Measurements from ENCODE around the gene POLDIP3.
"Not testable (repeated sequence)": the region's sequence is repeated elsewhere in the genome, so short reads cannot be mapped to it uniquely, and the experiment has no call there.

Gene POLDIP3

DNA sequence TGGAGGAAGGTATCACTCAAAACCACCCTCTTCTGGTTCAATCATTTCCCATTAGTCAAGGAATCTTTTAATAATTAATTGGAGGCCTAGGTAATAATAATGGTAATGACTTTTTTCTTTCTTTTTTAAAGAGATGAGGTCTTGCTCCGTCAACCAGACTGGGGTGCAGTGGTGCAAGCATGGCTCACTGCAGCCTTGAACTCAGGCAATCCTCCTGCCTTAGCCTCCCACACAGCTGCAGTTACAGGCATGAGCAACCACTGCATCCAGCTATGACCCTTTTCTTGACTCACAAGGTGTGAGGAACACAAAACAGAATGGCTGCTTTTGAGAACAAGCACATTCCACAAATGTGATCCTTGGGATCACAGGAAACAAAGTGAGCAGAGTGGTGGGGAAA is 3.6 kb downstream of the POLDIP3 start:
- H4K8ac ChIP-seq (ENCODE audit: low read depth, low read length) = no peak overlapping the region
- H2BK5ac ChIP-seq (ENCODE audit: low read length) = no peak overlapping the region
- no peak overlapping the region for H3K18ac ChIP-seq (ENCODE audit: low read length)
- peak overlapping the region; percentile 25 for H3K9ac ChIP-seq (ENCODE audit: low read length)
- H3K79me1 ChIP-seq (ENCODE audit: low read length) = peaks cover 16% of the 10 kb centered on the region
- no peak overlapping the region for H2BK120ac ChIP-seq (ENCODE audit: low read depth, low read length)
- no peak for DNase-seq
- H4K5ac ChIP-seq (ENCODE audit: low read length) = no peak overlapping the region
- WGBS (ENCODE audit: extremely low coverage, insufficient coverage, low lambda C conversion rate) = no CpG with 5 or more reads among the region's 1 CpG
- no peak overlapping the region for H2BK15ac ChIP-seq (replicated peaks; ENCODE audit: low read depth)
- no peaks in the 10 kb centered on the region for H3K27me3 ChIP-seq (ENCODE audit: insufficient read depth, low read length, poor library complexity)
- H3K4ac ChIP-seq (ENCODE audit: low read depth, low read length) = no peak overlapping the region
- no peaks in the 10 kb centered on the region for H3K4me1 ChIP-seq (ENCODE audit: control insufficient read depth, low read depth, low read length)
- H2AK5ac ChIP-seq (ENCODE audit: low read length) = no peak overlapping the region
- H3K27ac ChIP-seq (ENCODE audit: low read depth, low read length) = no peak overlapping the region
- H3K4me2 ChIP-seq (ENCODE audit: low read length) = no peak overlapping the region
- H3K23ac ChIP-seq (ENCODE audit: low read length) = peak overlapping the region; percentile 53
- H3K56ac ChIP-seq (ENCODE audit: low read length) = no peak overlapping the region
- peaks cover 2% of the 10 kb centered on the region for H3K36me3 ChIP-seq (ENCODE audit: control insufficient read depth, insufficient read depth, low read length)
- H3K79me2 ChIP-seq (ENCODE audit: control insufficient read depth, insufficient read depth, low read length) = peaks cover 66% of the 10 kb centered on the region
- H3K4me3 ChIP-seq (ENCODE audit: low read length) = no peak overlapping the region

DNA sequence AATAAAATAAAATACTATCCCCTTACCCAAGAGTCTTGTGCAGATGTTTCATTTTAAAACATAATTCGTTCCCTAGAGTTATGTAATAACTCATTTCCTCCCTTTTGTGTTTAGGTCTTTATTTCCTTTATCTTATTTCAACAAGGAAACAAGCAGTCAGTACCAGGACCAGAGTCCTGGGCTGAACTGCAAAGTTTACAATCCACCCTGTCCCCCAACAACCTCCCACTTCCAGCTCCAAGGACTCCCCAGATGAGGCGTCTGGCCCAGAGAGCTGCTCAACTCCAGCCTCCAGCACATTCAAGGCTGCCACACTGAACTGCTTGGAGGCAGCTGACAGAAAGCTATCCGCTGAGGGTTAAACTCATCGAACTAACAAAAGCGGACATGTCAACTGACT is 4.5 kb downstream of the POLDIP3 start:
- H2BK5ac ChIP-seq (ENCODE audit: low read length) = no peak overlapping the region
- H3K79me2 ChIP-seq (ENCODE audit: control insufficient read depth, insufficient read depth, low read length) = peaks cover 75% of the 10 kb centered on the region
- no peak overlapping the region for H3K18ac ChIP-seq (ENCODE audit: low read length)
- no peak overlapping the region for H3K23ac ChIP-seq (ENCODE audit: low read length)
- H2BK15ac ChIP-seq (replicated peaks; ENCODE audit: low read depth) = no peak overlapping the region
- no peak overlapping the region for H3K27ac ChIP-seq (ENCODE audit: low read depth, low read length)
- H3K56ac ChIP-seq (ENCODE audit: low read length) = no peak overlapping the region
- no peak overlapping the region for H2BK120ac ChIP-seq (ENCODE audit: low read depth, low read length)
- H3K27me3 ChIP-seq (ENCODE audit: insufficient read depth, low read length, poor library complexity) = no peaks in the 10 kb centered on the region
- peaks cover 2% of the 10 kb centered on the region for H3K36me3 ChIP-seq (ENCODE audit: control insufficient read depth, insufficient read depth, low read length)
- no peaks in the 10 kb centered on the region for H3K4me1 ChIP-seq (ENCODE audit: control insufficient read depth, low read depth, low read length)
- no peak for DNase-seq
- H4K8ac ChIP-seq (ENCODE audit: low read depth, low read length) = no peak overlapping the region
- no peak overlapping the region for H3K4ac ChIP-seq (ENCODE audit: low read depth, low read length)
- H3K9ac ChIP-seq (ENCODE audit: low read length) = no peak overlapping the region
- H4K5ac ChIP-seq (ENCODE audit: low read length) = no peak overlapping the region
- no peak overlapping the region for H2AK5ac ChIP-seq (ENCODE audit: low read length)
- H3K4me3 ChIP-seq (ENCODE audit: low read length) = no peak overlapping the region
- no CpG with 5 or more reads among the region's 5 CpGs for WGBS (ENCODE audit: extremely low coverage, insufficient coverage, low lambda C conversion rate)
- no peak overlapping the region for H3K4me2 ChIP-seq (ENCODE audit: low read length)
- H3K79me1 ChIP-seq (ENCODE audit: low read length) = peaks cover 19% of the 10 kb centered on the region

DNA sequence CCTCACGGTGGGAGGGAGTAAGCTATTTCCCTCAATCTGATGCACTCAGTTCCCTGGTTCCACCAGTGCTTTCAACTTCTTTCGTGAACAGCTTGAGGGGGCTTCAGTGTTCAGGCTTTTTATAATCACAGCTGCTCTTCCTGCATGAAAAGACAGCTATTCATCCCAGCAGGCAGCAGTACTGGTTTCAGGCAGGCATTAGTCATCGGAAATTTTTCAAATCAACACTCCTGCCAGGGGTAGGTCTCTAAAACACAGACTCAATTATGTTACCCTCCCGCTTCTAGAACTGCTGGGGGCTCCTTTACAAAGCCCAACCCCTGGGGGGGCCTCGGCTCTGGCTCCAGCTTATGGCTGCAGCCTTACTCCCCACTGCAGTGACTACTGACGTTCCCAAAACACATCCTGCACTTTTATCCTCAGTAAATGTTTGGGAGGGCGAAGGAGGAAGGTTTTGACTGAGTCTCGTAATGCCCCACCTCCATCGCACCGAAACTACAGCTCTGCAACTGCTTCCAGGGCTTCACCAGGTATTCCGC is 5.8 kb downstream of the POLDIP3 start:
- Histone ChIP-seq H3K4ac (ENCODE audit: low read depth, low read length) (no peak overlapping the region), H4K8ac (ENCODE audit: low read depth, low read length) (no peak overlapping the region), H3K4me3 (ENCODE audit: low read length) (no peak overlapping the region), H3K4me1 (ENCODE audit: control insufficient read depth, low read depth, low read length) (no peaks in the 10 kb centered on the region), H3K27ac (ENCODE audit: low read depth, low read length) (peak overlapping the region; percentile 39), H4K5ac (ENCODE audit: low read length) (no peak overlapping the region), H2BK15ac (replicated peaks; ENCODE audit: low read depth) (no peak overlapping the region), H3K4me2 (ENCODE audit: low read length) (no peak overlapping the region), H2BK5ac (ENCODE audit: low read length) (no peak overlapping the region), H3K79me2 (ENCODE audit: control insufficient read depth, insufficient read depth, low read length) (peaks cover 82% of the 10 kb centered on the region), H3K27me3 (ENCODE audit: insufficient read depth, low read length, poor library complexity) (no peaks in the 10 kb centered on the region), H3K18ac (ENCODE audit: low read length) (no peak overlapping the region), H3K9ac (ENCODE audit: low read length) (no peak overlapping the region), H3K56ac (ENCODE audit: low read length) (no peak overlapping the region), H2BK120ac (ENCODE audit: low read depth, low read length) (no peak overlapping the region), H3K23ac (ENCODE audit: low read length) (no peak overlapping the region), H3K79me1 (ENCODE audit: low read length) (peaks cover 23% of the 10 kb centered on the region), H2AK5ac (ENCODE audit: low read length) (no peak overlapping the region), H3K36me3 (ENCODE audit: control insufficient read depth, insufficient read depth, low read length) (peaks cover 2% of the 10 kb centered on the region)
- peak; percentile 58 for DNase-seq
- WGBS (ENCODE audit: extremely low coverage, insufficient coverage, low lambda C conversion rate) = no CpG with 5 or more reads among the region's 11 CpGs

DNA sequence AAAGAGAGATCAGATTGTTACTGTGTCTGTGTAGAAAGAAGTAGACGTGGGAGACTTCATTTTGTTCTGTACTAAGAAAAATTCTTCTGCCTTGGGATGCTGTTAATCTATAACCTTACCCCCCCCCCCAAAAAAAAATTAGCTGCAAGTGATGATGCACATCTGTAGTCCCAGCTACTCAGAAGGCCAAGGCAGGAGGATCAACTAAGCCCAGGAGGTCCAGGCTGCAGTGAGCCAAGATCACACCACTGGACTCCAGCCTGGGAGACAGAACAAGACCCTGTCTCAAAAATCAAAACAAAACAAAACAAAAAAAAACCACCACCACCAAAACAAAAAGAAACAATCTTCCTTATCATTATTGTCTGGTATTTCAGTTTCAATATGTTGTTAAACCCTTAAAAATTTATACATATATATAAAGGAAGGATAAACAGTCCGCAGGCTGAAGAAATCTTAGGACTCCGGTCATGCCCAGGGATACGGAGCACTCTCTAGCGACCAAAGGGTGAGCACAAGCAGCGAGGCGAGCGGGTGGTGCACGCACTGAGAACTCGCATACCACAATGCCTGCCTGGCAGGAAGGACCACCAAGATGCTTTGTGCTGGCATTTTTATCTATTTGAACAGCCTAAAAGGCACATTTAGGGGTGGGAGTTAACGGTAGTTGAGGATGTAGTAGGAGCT is 6.4 kb downstream of the POLDIP3 start:
- Histone ChIP-seq H2AK5ac (ENCODE audit: low read length) (no peak overlapping the region), H3K18ac (ENCODE audit: low read length) (no peak overlapping the region), H3K79me1 (ENCODE audit: low read length) (peaks cover 22% of the 10 kb centered on the region), H3K56ac (ENCODE audit: low read length) (no peak overlapping the region), H3K4me1 (ENCODE audit: control insufficient read depth, low read depth, low read length) (no peaks in the 10 kb centered on the region), H3K27ac (ENCODE audit: low read depth, low read length) (no peak overlapping the region), H3K9ac (ENCODE audit: low read length) (no peak overlapping the region), H4K5ac (ENCODE audit: low read length) (no peak overlapping the region), H3K4me3 (ENCODE audit: low read length) (no peak overlapping the region), H3K36me3 (ENCODE audit: control insufficient read depth, insufficient read depth, low read length) (peaks cover 2% of the 10 kb centered on the region), H2BK15ac (replicated peaks; ENCODE audit: low read depth) (no peak overlapping the region), H4K8ac (ENCODE audit: low read depth, low read length) (no peak overlapping the region), H3K4ac (ENCODE audit: low read depth, low read length) (no peak overlapping the region), H3K4me2 (ENCODE audit: low read length) (no peak overlapping the region), H3K27me3 (ENCODE audit: insufficient read depth, low read length, poor library complexity) (no peaks in the 10 kb centered on the region), H2BK120ac (ENCODE audit: low read depth, low read length) (no peak overlapping the region), H3K23ac (ENCODE audit: low read length) (no peak overlapping the region), H2BK5ac (ENCODE audit: low read length) (no peak overlapping the region), H3K79me2 (ENCODE audit: control insufficient read depth, insufficient read depth, low read length) (peaks cover 78% of the 10 kb centered on the region)
- no CpG with 5 or more reads among the region's 11 CpGs for WGBS (ENCODE audit: extremely low coverage, insufficient coverage, low lambda C conversion rate)
- DNase-seq = no peak

DNA sequence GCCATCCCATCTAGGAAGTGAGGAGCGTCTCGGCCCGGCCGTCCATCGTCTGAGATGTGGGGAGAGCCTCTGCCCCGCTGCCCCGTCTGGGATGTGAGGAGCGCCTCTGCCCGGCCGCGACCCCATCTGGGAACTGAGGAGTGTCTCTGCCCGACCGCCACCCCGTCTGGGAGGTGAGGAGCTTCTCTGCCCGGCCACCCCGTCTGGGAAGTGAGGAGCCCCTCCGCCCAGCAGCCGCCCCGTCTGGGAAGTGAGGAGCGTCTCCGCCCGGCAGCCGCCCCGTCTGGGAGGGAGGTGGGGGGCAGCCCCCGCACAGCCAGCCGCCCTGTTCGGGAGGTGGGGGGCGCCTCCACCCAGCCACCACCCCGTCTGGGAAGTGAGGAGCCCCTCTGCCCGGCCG is 7.0 kb downstream of the POLDIP3 start:
- not testable (repeated sequence) for H3K27ac ChIP-seq (ENCODE audit: low read depth, low read length); H2BK5ac ChIP-seq (ENCODE audit: low read length); H2BK120ac ChIP-seq (ENCODE audit: low read depth, low read length); H3K23ac ChIP-seq (ENCODE audit: low read length); H3K36me3 ChIP-seq (ENCODE audit: control insufficient read depth, insufficient read depth, low read length); H3K56ac ChIP-seq (ENCODE audit: low read length); H2BK15ac ChIP-seq (replicated peaks; ENCODE audit: low read depth); H3K4me2 ChIP-seq (ENCODE audit: low read length); H3K4me3 ChIP-seq (ENCODE audit: low read length); H3K18ac ChIP-seq (ENCODE audit: low read length); H3K4ac ChIP-seq (ENCODE audit: low read depth, low read length); H3K27me3 ChIP-seq (ENCODE audit: insufficient read depth, low read length, poor library complexity); H4K5ac ChIP-seq (ENCODE audit: low read length); H4K8ac ChIP-seq (ENCODE audit: low read depth, low read length); DNase-seq; H2AK5ac ChIP-seq (ENCODE audit: low read length); H3K4me1 ChIP-seq (ENCODE audit: control insufficient read depth, low read depth, low read length); H3K9ac ChIP-seq (ENCODE audit: low read length)
- H3K79me2 ChIP-seq (ENCODE audit: control insufficient read depth, insufficient read depth, low read length) = peaks cover 71% of the 10 kb centered on the region
- WGBS (ENCODE audit: extremely low coverage, insufficient coverage, low lambda C conversion rate) = no CpG with 5 or more reads among the region's 31 CpGs
- peaks cover 22% of the 10 kb centered on the region for H3K79me1 ChIP-seq (ENCODE audit: low read length)

DNA sequence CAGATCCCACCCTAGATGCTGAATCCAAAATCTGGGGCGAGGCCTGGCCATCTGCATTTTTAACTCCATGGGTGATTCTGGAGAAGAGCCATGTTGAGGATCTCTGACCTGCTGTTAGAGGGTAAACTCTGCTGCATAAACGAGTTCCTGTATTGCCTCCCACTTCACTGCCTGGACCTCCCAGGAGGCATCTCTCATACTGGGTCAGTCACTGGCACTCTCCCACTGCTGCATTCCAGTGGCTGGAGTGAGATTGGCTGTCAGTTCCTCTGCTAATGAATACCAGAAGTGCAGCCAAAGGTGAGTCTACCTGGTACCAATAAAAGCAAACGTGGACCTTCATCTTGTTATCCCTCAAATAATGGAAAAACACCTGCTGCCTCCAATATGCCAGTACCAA is 10.3 kb downstream of the POLDIP3 start:
- H3K36me3 ChIP-seq (ENCODE audit: control insufficient read depth, insufficient read depth, low read length) = peaks cover 8% of the 10 kb centered on the region
- H3K4me2 ChIP-seq (ENCODE audit: low read length) = no peak overlapping the region

More for the DNA sequence above, 10.3 kb downstream of the POLDIP3 start:
- Histone ChIP-seq H4K5ac (ENCODE audit: low read length) (no peak overlapping the region), H2AK5ac (ENCODE audit: low read length) (no peak overlapping the region), H4K8ac (ENCODE audit: low read depth, low read length) (no peak overlapping the region), H3K4me3 (ENCODE audit: low read length) (no peak overlapping the region), H3K27ac (ENCODE audit: low read depth, low read length) (no peak overlapping the region), H3K4me1 (ENCODE audit: control insufficient read depth, low read depth, low read length) (no peaks in the 10 kb centered on the region), H3K23ac (ENCODE audit: low read length) (no peak overlapping the region), H3K18ac (ENCODE audit: low read length) (no peak overlapping the region), H2BK5ac (ENCODE audit: low read length) (no peak overlapping the region), H3K9ac (ENCODE audit: low read length) (no peak overlapping the region), H3K27me3 (ENCODE audit: insufficient read depth, low read length, poor library complexity) (no peaks in the 10 kb centered on the region), H2BK15ac (replicated peaks; ENCODE audit: low read depth) (no peak overlapping the region), H2BK120ac (ENCODE audit: low read depth, low read length) (no peak overlapping the region), H3K79me2 (ENCODE audit: control insufficient read depth, insufficient read depth, low read length) (peaks cover 43% of the 10 kb centered on the region), H3K56ac (ENCODE audit: low read length) (no peak overlapping the region), H3K79me1 (ENCODE audit: low read length) (peaks cover 17% of the 10 kb centered on the region), H3K4ac (ENCODE audit: low read depth, low read length) (no peak overlapping the region)
- WGBS (ENCODE audit: extremely low coverage, insufficient coverage, low lambda C conversion rate) = no CpG with 5 or more reads among the region's 3 CpGs
- no peak for DNase-seq

Measured in mesendoderm (in vitro differentiated cells).